Heart left ventricle (tissue), 16 donors: Measurements from ENCODE around the gene MRPL4. TPM values are rescaled to one million over a fixed set of nuclear protein-coding genes. Genes with fewer than 3 reads are reported as not detected.

Experiments
- ATAC-seq, 4 donors: fragments of 200-7000 bp; cut with Tn5 transposase; one replicate each; pipeline ENCODE4 v1.9.1; 2020 to 2022; ENCODE audit warnings: moderate library complexity in 4 of 4, mild to moderate bottlenecking in 3 of 4, moderate number of reproducible peaks in 1 of 4
- DNase-seq, 5 donors: peaks; one replicate each; pipeline ENCODE4 v3.0.0-alpha.2; 2020
- H3K27ac ChIP-seq, 12 donors: fragments of 200-600 bp; sonication (generic) in 4 of 12; one replicate each; pipeline versions ENCODE4 v1.5.0 to v1.8.0; 2016 to 2022; ENCODE audit warnings: mild to moderate bottlenecking in 2 of 12
- H3K27me3 ChIP-seq, 9 donors: fragments of 200-600 bp; sonication (generic) in 2 of 9; one replicate each; pipeline versions ENCODE4 v1.5.1 to v1.8.0; 2016 to 2022; ENCODE audit warnings: mild to moderate bottlenecking in 3 of 9
- H3K36me3 ChIP-seq, 9 donors: fragments of 200-600 bp; sonication (generic) in 2 of 9; one replicate each; pipeline versions ENCODE4 v1.5.0 to v1.8.0; 2018 to 2022; ENCODE audit warnings: mild to moderate bottlenecking in 2 of 9
- H3K4me1 ChIP-seq, 12 donors: fragments of 200-600 bp; sonication (generic) in 4 of 12; one replicate each; pipeline versions ENCODE4 v1.5.0 to v1.8.0; 2016 to 2022; ENCODE audit warnings: mild to moderate bottlenecking in 3 of 12
- H3K4me3 ChIP-seq, 12 donors: fragments of 200-600 bp; sonication (generic) in 4 of 12; one replicate each; pipeline versions ENCODE4 v1.5.0 to v1.8.0; 2017 to 2022; ENCODE audit warnings: mild to moderate bottlenecking in 9 of 12, moderate library complexity in 4 of 12
- H3K9me3 ChIP-seq, 12 donors: fragments of 200-600 bp; sonication (generic) in 4 of 12; one replicate each; pipeline versions ENCODE4 v1.5.0 to v1.8.0; 2016 to 2022; ENCODE audit warnings: mild to moderate bottlenecking in 1 of 12
- POLR2A ChIP-seq, 2 donors: fragments of 450-650 bp; IDR thresholded peaks; one replicate each; pipeline ENCODE4 v1.6.1; 2017; ENCODE audit warnings: antibody characterized with exemption in 2 of 2, mild to moderate bottlenecking in 2 of 2, moderate library complexity in 2 of 2
- WGBS, 4 donors: extraction: QIAGEN DNeasy Blood & Tissue Kit in 2 of 4; methylation state at CpG; one replicate each; pipeline versions ENCODE4 v1.1.5 to v1.1.7; 2013 to 2018; 5-methylcytosine and 5-hydroxymethylcytosine counted together
- intact Hi-C, 10 donors: fragments of 100-400 bp; cut with DNase I; formaldehyde crosslinking; loops; one replicate each; pipeline versions ENCODE4 v1.11.1 to v1.14.2; 2022
- polyA plus RNA-seq, 2 donors: library from polyadenylated mRNA; stranded (reverse); fragments of 200-250 nt; gene quantifications; one replicate each; pipeline ENCODE4 v1.2.3, GENCODE V29; 2013
- total RNA-seq, 9 donors: library from RNA; depleted of rRNA in 2 of 9; stranded (reverse); fragments of >200 nt in 2 of 9; fragmentation: NEBNext Ultra II Directional in 3 of 9; extraction: Animal tissue kit (Norgen Biotek cat#: 25700) in 3 of 9; gene quantifications; one replicate each; pipeline versions ENCODE4 v1.1.0 to v1.2.4, GENCODE V29; 2016 to 2023
- TF ChIP-seq, protein P1 (sequence below), 12 donors: fragments of 200-600 bp; sonication (generic) in 4 of 12; IDR thresholded peaks; one replicate each; pipeline versions ENCODE4 v1.5.0 to v1.8.0; 2018 to 2022; ENCODE audit warnings: antibody characterized with exemption in 12 of 12, mild to moderate bottlenecking in 5 of 12
- donor health status: ischemic (EF 13 %, LVEDD 7.1; RV severe dilation, severe dysfunction).
- donor health status: healthy with polysubstance abuse.
- donor health status: DM: no; HTN: yes; CAD: no.
- donor health status: DM: no; HTN: no; CAD: no.
- donor health status: ischemic (EF 25% LVEDD 6.9; RV normal size, moderate dysfunction).
- donor health status: ischemic (EF 25% LVEDD 5.7; RV mildly dilated, moderate dysfunction).
- donor health status: healthy.
- donor health status: DM: yes; HTN: yes; CAD: no.
- donor health status: ischemic (EF 35%, LVEDD 5.7; RV mildly dilated, moderate dysfunction).
- donor health status: nonischemic (EF 11% LVEDD 7.7; RV severe dilation, severe dysfunction).
- donor health status: DM: yes; HTN: yes; CAD: no.
- donor health status: PGD.
- donor health status: ischemic (EF 29% LVEDD 5.4; RV normal size, mild dysfunction).
- donor health status: nonischemic (EF 23%, LVEDD 6.1; RV moderate dilation, normal function).

Gene MRPL4
- total and polyA plus RNA-seq, 11 donors, result 37.7 to 123 (median 68.2) TPM

GRCh38 chr19:10288662-10289166 lies 36.7 kb downstream of the MRPL4 start:
- peak overlapping the region in 8 of 12 donors; percentile 21 to 60 (median 35) for H3K4me3 ChIP-seq
- ATAC-seq, result no peak
- H3K36me3 ChIP-seq, result peaks cover 0 to 25% (median 21%) of the 10 kb centered on the region in 9 donors
- no peak overlapping the region for H3K27ac ChIP-seq
- DNase-seq, result no peak
- no peaks in the 10 kb centered on the region for H3K9me3 ChIP-seq
- intact Hi-C loops, result loop anchor here in 1 of 10 donors (5.0 kb wide), 1 partner anchor 44 kb away; the partner anchor contains the start of gene RAVER1
- WGBS, 4 donors, result 8 to 13% (median 11%) methylated on average over 18 to 23 of the region's 23 CpGs
- H3K4me1 ChIP-seq, result peaks cover 5 to 92% (median 61%) of the 10 kb centered on the region in 12 donors
- peaks cover 24 to 71% (median 60%) of the 10 kb centered on the region in 9 donors for H3K27me3 ChIP-seq
- TF ChIP-seq, protein P1, sequence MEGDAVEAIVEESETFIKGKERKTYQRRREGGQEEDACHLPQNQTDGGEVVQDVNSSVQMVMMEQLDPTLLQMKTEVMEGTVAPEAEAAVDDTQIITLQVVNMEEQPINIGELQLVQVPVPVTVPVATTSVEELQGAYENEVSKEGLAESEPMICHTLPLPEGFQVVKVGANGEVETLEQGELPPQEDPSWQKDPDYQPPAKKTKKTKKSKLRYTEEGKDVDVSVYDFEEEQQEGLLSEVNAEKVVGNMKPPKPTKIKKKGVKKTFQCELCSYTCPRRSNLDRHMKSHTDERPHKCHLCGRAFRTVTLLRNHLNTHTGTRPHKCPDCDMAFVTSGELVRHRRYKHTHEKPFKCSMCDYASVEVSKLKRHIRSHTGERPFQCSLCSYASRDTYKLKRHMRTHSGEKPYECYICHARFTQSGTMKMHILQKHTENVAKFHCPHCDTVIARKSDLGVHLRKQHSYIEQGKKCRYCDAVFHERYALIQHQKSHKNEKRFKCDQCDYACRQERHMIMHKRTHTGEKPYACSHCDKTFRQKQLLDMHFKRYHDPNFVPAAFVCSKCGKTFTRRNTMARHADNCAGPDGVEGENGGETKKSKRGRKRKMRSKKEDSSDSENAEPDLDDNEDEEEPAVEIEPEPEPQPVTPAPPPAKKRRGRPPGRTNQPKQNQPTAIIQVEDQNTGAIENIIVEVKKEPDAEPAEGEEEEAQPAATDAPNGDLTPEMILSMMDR (IDR thresholded peaks at IDR 0.05), result no peak
- no peak for TF ChIP-seq POLR2A (IDR thresholded peaks at IDR 0.05)

- WGBS, 4 donors, result 1 to 2% (median 1%) methylated on average over 37 to 50 of the region's 50 CpGs
- Histone ChIP-seq H3K4me1 (peaks cover 5 to 93% (median 61%) of the 10 kb centered on the region in 12 donors), H3K9me3 (no peaks in the 10 kb centered on the region), H3K4me3 (peak overlapping the region in 10 of 12 donors; percentile 20 to 60 (median 35)), H3K27me3 (peaks cover 30 to 77% (median 66%) of the 10 kb centered on the region in 9 donors), H3K36me3 (peaks cover 0 to 19% (median 16%) of the 10 kb centered on the region in 9 donors), H3K27ac (no peak overlapping the region)
- intact Hi-C loops, result loop anchor here in 1 of 10 donors (5.0 kb wide), 1 partner anchor 43 kb away; the partner anchor contains the start of gene RAVER1
- no peak for TF ChIP-seq POLR2A (IDR thresholded peaks at IDR 0.05)
- TF ChIP-seq, protein P1 (IDR thresholded peaks at IDR 0.05), result no peak
- DNase-seq, result peak in 2 of 5 donors; percentile 11 to 60
- ATAC-seq, result no peak
Observed at GRCh38 chr19:10289167-10289835, 37.3 kb downstream of the MRPL4 start.

DNA sequence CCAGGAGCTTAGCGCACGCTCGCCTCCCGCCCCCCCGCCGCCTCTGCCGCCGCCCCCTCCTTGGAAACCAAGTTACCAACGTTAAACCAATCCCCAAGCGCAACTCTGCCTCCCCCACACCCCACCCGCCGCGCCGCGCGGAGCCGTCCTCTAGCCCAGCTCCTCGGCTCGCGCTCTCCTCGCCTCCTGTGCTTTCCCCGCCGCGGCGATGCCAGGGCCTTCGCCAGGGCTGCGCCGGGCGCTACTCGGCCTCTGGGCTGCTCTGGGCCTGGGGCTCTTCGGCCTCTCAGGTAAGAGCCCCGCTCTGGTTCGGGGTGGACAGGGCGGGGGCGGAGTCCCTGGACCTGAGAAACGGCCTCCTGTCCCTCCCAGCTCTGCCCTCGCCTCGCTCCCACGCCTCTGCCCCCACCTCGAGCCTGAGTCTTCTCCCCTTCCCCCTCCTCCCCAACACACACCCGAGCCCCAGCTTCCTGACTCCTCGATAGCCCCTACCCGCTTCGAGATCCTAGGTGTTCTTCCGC lies 37.9 kb downstream of the MRPL4 start, which contains the start of gene ICAM5:
Gene ICAM5 (plus strand): TSS at position 117 of the 521 bp plus-strand sequence. CDS start 92 bp downstream, at position 209.
- TF ChIP-seq, protein P1 (IDR thresholded peaks at IDR 0.05), result no peak
- TF ChIP-seq POLR2A (IDR thresholded peaks at IDR 0.05), result no peak
- H3K4me3 ChIP-seq, result peak within 1 kb of the TSS; percentile 3 to 60 (median 43)
- no peak within 1 kb of the TSS for H3K27ac ChIP-seq
- H3K27me3 ChIP-seq, result peaks cover 34 to 83% (median 72%) of the 10 kb centered on the region in 9 donors
- H3K4me1 ChIP-seq, result peaks cover 5 to 94% (median 61%) of the 10 kb centered on the region in 12 donors
- intact Hi-C loops, result loop anchor here in 1 of 10 donors (5.0 kb wide), 1 partner anchor 42 kb away; the partner anchor contains the start of gene RAVER1
- no peaks in the 10 kb centered on the region for H3K9me3 ChIP-seq
- DNase-seq (no peak), ATAC-seq (no peak)
- 2 to 3% (median 2%) methylated on average over 10 to 45 of the region's 45 CpGs for WGBS, 4 donors
- H3K36me3 ChIP-seq, result peaks cover 0 to 13% (median 10%) of the 10 kb centered on the region in 9 donors
